ENCODE data around the gene METTL24. TPM values are rescaled to one million over a fixed set of nuclear protein-coding genes. Genes with fewer than 3 reads are reported as not detected.

Gene METTL24
- total RNA-seq, 1 experiment from 2014 or later, result 0.61 TPM

GRCh38 chr6:110353457-110354001 lies 4.6 kb downstream of the METTL24 start:
- H3K4me3 Mint-ChIP-seq, result no peak overlapping the region
- Histone ChIP-seq H2AK5ac (ENCODE audit: insufficient read length, low read length) (no peak overlapping the region), H3K4ac (ENCODE audit: low read depth, low read length) (no peak overlapping the region), H3K27me3 (ENCODE audit: insufficient read depth, low read length) (peaks cover 11% of the 10 kb centered on the region; the same call in 1 of the 2 replicates), H4K8ac (replicated peaks; ENCODE audit: insufficient read length, low read depth, low read length) (no peak overlapping the region), H3T11ph (ENCODE audit: low read length) (no peak overlapping the region), H2BK15ac (ENCODE audit: low read depth, low read length) (no peak overlapping the region), H3K79me2 (ENCODE audit: insufficient read depth, low read length) (no peaks in the 10 kb centered on the region), H3K4me2 (ENCODE audit: insufficient read depth, insufficient read length, low read length) (no peak overlapping the region), H3K18ac (ENCODE audit: insufficient read length, low read depth, low read length) (no peak overlapping the region), H3K14ac (ENCODE audit: insufficient read depth, low read length) (no peak overlapping the region), H4K20me1 (ENCODE audit: control insufficient read depth, insufficient read depth, insufficient read length) (no peaks in the 10 kb centered on the region), H2AFZ (ENCODE audit: low read length) (no peak overlapping the region), H3K23ac (ENCODE audit: insufficient read length, low read depth, low read length) (no peak overlapping the region), H3K4me1 (ENCODE audit: insufficient read depth, low read length) (peaks cover 7% of the 10 kb centered on the region; the same call in 1 of the 2 replicates), H4K5ac (ENCODE audit: insufficient read length, low read depth, low read length) (no peak overlapping the region), H2BK5ac (ENCODE audit: insufficient read length, low read length) (no peak overlapping the region), H3K9me3 (ENCODE audit: control insufficient read depth, low read depth, low read length) (no peaks in the 10 kb centered on the region), H2BK12ac (ENCODE audit: insufficient read length, low read depth, low read length) (no peak overlapping the region), H4K91ac (ENCODE audit: insufficient read length, low read depth, low read length) (no peak overlapping the region), H2BK20ac (ENCODE audit: low read depth, low read length, poor library complexity, severe bottlenecking) (no peak overlapping the region), H3K56ac (ENCODE audit: insufficient read length, low read depth, low read length) (no peak overlapping the region), H3K27ac (ENCODE audit: insufficient read length, low read depth, low read length) (no peak overlapping the region), H3K9ac (ENCODE audit: extremely low read depth, insufficient read length, low read length) (no peak overlapping the region), H2BK120ac (ENCODE audit: low read depth, low read length, poor library complexity, severe bottlenecking) (no peak overlapping the region), H3K23me2 (ENCODE audit: insufficient read length, low read depth, low read length, poor library complexity, severe bottlenecking) (peaks cover 2% of the 10 kb centered on the region), H3K79me1 (ENCODE audit: insufficient read depth, low read depth, low read length, poor library complexity, severe bottlenecking) (no peaks in the 10 kb centered on the region)
- peaks cover 53 to 59% of the 10 kb centered on the region in 2 experiments for H3K4me1 Mint-ChIP-seq
- H3K9me3 Mint-ChIP-seq, result no peaks in the 10 kb centered on the region; a peak in 1 of 5 replicates
- no peak for DNase-seq
- peaks cover 27% of the 10 kb centered on the region for H3K27me3 Mint-ChIP-seq (ENCODE audit: low read depth)
- no peaks in the 10 kb centered on the region for H3K36me3 Mint-ChIP-seq (ENCODE audit: insufficient read depth in 1 of 3, low read depth in 3 of 3)
- H3K27ac Mint-ChIP-seq, result no peak overlapping the region
- TF ChIP-seq, protein P1, sequence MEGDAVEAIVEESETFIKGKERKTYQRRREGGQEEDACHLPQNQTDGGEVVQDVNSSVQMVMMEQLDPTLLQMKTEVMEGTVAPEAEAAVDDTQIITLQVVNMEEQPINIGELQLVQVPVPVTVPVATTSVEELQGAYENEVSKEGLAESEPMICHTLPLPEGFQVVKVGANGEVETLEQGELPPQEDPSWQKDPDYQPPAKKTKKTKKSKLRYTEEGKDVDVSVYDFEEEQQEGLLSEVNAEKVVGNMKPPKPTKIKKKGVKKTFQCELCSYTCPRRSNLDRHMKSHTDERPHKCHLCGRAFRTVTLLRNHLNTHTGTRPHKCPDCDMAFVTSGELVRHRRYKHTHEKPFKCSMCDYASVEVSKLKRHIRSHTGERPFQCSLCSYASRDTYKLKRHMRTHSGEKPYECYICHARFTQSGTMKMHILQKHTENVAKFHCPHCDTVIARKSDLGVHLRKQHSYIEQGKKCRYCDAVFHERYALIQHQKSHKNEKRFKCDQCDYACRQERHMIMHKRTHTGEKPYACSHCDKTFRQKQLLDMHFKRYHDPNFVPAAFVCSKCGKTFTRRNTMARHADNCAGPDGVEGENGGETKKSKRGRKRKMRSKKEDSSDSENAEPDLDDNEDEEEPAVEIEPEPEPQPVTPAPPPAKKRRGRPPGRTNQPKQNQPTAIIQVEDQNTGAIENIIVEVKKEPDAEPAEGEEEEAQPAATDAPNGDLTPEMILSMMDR (conservative IDR thresholded peaks at IDR 0.05), result no peak
- no CpG with 5 or more reads among the region's 4 CpGs for WGBS (ENCODE audit: extremely low coverage, insufficient read length, low lambda C conversion rate)

Measured in H9 (cell line).